GM12873 (cell line): ENCODE data around the gene KRTAP13-3.

Experiments used
- CTCF ChIP-seq: IDR thresholded peaks from 2 replicates; pipeline ENCODE4 v1.5.1; 2012; ENCODE audit warnings: low read depth, mild to moderate bottlenecking, moderate library complexity, low read length, control low read depth; ENCODE audit not compliant: insufficient read depth; ENCODE audit errors: missing control alignments

Gene KRTAP13-3, protein sequence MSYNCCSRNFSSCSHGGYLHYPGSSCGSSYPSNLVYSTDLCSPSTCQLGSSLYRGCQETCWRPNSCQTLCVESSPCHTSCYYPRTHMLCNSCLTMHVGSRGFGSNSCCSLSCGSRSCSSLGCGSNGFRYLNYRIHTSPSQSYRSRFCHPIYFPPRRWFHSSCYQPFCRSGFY

GRCh38 chr21:30425826-30426225 lies at the start of gene KRTAP13-3:
TSS of gene KRTAP13-3 (minus strand) at chr21:30425926. CDS start at chr21:30425912, 14 bp downstream.
- TF ChIP-seq CTCF: no peak

DNA sequence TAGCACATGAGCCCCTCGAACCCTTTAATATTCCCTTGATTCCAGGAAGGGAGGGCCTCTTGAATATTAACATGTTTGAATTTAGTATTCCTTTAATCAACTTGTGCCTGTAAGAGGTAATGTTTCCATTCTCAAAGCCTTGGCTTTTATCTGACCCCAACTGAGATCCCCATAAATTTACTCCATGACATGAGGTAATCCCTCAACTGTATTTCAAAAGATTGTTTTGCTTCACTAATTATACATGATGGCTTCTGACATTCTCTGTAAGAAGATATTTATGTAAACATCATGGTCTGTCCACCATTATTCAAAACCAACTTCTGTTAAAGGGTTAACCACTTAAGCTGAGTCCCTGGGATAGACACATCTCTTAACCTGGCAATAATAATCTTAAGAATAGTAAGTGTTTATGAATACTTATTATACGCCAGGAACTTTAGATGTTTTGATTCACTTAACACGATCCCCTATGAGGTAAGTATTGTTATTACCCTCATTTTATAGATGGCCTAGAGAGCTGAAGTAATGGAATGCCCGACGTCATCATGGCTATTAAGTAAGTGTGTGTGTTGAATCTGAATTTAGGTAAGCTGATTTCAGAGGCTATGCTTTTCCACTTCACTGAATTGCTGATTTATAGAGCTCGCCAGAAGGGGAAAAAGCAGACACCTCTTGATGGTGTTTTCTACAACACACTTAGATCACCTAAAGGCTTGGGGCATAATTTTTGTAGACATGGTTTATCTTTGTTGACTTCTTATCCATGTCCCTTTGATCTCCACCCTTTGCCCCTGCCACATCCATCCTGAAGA lies 43.4 kb upstream of the KRTAP13-3 start:
- TF ChIP-seq CTCF: no peak

- TF ChIP-seq CTCF: peak; percentile 22
Measured at GRCh38 chr21:30463713-30464112, 38.0 kb upstream of the KRTAP13-3 start.

DNA sequence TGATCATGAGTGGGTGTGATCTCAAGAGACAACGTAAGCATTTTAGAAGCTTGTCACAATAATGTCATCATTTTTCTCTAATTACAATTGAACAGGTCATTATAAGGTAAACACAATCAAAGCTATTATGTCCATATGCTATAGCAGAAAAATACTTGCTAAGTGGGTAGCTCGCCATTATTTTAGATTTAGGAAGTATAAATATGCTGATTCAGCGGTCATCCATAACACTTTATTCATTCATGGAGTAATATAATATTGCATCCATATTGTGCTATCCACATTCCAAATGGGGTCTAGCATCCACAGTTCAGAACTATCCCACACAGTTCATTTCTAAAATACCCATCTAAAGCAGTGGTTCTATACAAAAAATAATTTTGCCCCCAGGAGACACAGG lies 22.8 kb upstream of the KRTAP13-3 start:
- TF ChIP-seq CTCF: no peak

GRCh38 chr21:30447056-30447455 lies 21.3 kb upstream of the KRTAP13-3 start:
- TF ChIP-seq CTCF: no peak

DNA sequence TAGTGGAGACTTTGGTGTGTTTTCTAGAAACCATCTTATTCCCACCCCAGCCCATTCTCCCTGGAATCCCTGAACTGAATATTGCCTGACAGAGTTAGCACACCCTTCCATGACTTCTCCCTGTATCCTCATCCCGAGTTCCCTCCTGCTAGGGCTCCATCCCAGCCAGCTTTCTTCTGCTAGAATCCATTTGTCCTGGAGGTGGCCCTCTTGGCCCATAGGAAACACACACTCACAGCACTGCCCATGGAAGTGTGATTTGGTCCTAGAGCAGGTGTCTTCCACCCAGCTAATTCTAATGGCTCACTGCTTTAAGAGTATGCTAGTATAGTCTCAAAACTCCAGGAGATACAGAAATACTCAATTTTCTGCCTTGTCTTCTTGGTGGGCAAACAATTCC lies 18.5 kb upstream of the KRTAP13-3 start:
- no peak for TF ChIP-seq CTCF

DNA sequence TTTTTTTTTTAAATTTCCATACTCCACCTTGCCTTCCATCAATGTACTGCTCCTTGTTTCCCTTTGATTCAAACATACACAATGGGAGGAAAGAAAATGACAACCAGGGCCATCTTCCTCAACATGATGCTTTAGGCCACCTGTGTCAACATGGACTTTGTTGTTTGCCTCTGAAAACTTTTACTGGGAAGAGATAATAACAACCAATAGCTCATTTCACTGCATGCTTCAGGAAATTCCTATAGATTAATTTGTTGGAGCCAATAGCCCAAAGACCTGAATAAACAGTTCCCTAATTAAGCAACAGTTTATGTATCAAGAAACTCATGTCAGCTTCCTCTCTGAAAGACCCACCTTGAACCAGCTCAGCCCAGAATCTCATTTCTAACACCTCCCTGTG lies 17.5 kb upstream of the KRTAP13-3 start:
- TF ChIP-seq CTCF: no peak
